GM19328 (cell line): Measurements from ENCODE around the gene WDR48.
A peak's percentile ranks its signal among the peaks of the same experiment; 100 is the strongest.

ENCODE experiments used
- ATAC-seq: cut with Tn5 transposase; IDR thresholded peaks from one replicate; pipeline ENCODE4 v1.9.1; 2021; ENCODE audit warnings: mild to moderate bottlenecking, moderate library complexity; ENCODE audit not compliant: unreplicated experiment

Gene WDR48

DNA sequence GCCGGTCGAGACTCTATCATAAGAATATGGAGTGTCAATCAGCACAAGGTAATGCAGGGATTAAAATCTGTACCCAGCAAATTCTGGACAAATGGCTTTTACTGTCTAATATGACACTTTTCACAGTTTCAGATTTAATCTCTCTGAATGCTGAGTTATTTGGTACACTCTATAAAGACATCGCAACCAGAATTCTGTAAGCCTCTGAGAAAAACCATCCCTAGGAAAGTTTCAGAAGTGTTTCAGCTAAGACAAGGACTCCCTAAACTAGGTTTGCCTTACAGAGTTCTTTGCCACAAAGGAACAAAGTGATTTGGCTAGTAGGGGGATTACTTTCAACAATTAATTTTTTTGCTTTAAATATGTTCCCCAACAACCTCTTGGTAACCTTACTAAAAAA is 11.3 kb downstream of the WDR48 start:
- no peak for ATAC-seq

GRCh38 chr3:39064646-39065045 is 12.8 kb downstream of the WDR48 start:
- no peak for ATAC-seq

DNA sequence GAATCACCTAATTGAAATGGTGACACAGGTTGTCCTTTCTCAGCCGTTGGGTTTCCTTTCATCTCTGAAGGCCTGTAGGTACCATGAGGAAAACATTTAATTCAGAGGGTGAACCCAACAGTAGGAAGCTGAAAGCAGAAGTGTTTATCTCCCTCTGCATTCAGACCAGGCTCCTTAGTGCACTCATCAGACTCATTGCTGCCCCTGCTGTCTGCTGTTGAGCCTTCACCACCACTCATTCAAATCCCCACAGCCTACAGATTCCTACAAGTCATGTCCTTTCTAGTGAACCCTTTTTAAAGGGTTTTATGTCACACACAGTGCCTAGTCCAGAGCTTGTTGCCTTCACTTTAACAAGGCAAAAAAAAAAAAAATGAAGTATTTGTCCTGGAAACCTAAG is 13.4 kb downstream of the WDR48 start:
- ATAC-seq = peak; percentile 97

DNA sequence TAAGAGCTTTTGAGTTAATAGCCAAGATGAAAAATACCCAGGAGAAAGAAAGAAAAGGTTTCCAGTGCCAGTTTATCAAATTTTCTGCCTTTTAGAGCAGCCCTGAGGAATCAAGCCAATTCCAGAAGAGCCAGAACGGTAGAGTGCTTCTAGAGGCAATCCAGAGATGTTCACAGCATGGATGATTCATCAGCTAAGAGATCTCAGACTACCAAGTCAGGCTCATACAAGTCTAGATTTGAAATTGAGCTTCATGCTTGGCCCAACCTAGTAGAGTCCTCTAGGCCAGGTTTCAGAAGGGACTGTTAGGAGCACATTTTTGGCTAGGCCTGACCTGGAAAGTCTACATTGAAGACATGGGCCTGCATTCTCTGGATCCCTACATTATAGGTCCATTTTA is 15.5 kb downstream of the WDR48 start:
- ATAC-seq = no peak

DNA sequence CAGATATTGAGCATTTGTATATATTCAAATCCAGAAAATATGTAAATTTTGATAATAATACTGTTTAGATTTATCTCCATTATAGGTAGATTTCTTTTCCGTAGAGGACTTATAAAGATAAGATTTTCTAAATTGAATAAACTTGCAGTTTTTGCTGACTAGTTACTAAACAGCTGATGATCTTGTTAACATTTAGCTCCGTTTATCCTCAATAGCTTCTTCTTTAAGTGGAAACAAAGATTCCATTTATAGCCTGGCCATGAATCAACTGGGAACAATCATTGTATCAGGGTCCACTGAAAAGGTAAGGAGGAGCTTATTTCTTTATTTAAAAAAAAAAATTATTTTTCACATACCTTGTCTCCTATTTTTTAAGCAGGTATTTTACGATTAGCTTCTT is 16.7 kb downstream of the WDR48 start:
- no peak for ATAC-seq

- no peak for ATAC-seq
Measured at GRCh38 chr3:39075910-39076309, 24.1 kb downstream of the WDR48 start.

GRCh38 chr3:39079530-39079929 is 27.7 kb downstream of the WDR48 start:
- no peak for ATAC-seq

DNA sequence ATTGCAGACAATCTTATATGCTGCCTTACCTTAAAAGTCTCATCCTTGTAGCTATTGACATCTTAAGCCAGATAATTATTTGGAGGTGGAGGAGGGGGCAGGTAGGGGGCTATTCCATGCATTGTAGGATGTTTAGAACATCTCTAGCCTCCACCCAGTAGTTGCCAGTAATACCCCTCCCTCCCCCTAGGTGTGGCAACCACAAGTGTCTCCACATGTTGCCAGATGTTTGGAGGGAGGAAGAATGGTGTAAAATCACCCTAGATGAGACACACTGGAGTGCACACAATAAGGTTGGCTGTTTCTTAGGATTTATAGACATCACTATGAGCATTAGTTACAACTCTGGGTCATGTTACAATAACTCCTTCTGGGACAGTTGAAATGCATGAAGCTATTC is 28.2 kb downstream of the WDR48 start:
- no peak for ATAC-seq

DNA sequence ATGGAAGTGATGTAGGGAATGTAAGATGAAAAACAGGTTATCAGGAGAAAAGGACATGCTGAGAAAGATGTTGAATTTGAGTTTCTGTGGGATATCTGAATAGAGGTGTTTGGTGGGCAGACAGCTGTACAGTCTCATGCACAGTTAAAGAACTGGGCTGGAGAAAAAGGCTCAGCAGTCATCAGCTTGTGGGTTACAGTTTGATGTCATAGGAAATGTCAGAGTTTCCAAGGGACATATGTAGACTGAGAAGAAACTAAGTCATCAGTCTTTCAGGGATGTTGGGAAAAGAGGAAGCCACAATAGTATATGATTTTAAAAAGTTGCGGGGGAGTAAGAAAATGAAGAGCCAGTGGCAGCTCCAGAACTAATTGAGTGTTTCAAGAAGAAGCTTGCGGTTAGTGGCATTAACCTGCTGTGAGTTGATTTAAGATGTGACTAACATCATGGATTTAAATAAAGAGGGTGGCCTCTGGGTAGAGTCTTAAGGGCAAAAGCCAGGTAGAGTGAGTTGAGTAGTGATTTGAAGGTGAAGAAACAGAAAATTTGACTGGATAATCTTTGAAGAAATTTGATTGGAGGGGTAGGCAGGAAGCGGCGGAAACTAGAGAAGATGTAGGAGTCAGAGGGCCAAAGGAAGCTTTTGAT is 31.0 kb downstream of the WDR48 start:
- no peak for ATAC-seq

DNA sequence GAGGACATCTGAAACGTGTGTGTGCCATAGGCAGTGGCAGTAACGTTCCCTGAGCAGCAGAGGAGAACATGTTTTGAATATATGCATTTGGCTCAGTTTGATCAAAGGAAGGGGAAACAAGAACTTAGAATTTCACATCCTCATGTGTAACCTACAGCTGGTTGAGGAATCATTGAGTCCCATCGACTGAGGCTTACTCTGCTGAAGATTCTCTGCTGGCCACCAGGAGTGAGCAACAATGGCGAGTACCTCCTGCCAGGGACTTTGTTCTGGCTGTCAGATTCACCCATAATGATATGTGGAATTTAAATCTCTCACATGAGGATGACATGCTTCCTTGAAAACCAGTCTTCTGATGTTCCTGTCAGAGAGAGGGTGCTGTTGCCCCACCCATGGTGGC is 34.3 kb downstream of the WDR48 start:
- peak; percentile 55 for ATAC-seq

DNA sequence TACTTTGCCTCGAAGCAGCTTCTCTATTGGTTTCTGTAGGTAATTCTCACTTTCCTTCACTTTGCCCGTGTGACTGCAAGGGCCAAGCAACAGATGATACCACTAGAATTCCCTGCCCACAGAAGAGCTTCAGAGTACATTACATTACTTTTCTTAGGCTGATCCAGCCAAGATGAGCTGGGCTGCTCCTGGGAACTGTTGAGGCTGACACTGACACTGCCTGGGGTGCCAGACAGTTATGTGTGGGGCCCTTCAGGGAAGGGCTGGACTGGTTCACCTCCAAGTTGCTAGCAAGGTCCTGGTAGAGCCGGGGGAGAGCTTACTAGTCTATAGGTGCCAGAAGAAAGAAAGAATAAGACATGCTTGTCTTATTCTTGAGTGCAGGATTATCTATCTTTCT is 36.6 kb downstream of the WDR48 start:
- no peak for ATAC-seq

DNA sequence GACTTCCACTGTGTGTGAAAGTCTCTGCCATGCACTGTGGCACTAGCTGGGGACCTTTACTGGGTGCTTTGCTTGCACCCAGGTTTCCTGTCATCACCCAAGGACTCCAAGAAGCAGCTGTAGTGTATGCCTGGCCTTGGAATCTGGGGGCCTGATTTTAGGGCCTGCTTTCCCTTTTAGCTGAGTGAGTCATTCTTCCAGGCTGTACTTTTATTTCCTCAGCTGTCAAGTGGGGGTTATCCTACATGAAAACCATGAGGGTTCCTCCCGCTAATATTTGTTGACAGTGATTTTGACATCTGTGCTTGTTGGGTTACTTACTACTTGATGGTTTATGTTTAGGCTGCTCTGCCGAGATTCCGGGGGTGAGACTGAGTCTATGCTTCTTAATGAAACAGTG is 37.1 kb downstream of the WDR48 start:
- ATAC-seq = no peak

DNA sequence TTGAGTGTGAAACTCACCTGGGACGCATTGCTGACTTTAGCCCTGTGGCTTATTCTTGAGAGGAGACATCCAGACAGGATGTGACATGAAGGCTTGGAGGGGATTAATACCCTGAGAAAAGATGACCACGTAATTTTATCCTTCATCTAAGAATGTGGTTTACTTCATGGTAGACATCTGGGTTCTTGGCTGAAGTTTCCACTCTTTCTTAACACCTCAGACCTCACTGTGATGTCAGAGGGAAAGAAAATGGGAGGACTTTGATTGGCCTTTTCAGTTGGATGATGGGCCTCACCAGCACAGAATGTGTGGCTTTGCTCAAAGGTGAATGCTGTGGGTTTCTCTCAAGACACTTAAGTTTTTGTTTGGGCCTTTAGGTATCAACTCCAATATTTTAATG is 39.1 kb downstream of the WDR48 start:
- no peak for ATAC-seq

DNA sequence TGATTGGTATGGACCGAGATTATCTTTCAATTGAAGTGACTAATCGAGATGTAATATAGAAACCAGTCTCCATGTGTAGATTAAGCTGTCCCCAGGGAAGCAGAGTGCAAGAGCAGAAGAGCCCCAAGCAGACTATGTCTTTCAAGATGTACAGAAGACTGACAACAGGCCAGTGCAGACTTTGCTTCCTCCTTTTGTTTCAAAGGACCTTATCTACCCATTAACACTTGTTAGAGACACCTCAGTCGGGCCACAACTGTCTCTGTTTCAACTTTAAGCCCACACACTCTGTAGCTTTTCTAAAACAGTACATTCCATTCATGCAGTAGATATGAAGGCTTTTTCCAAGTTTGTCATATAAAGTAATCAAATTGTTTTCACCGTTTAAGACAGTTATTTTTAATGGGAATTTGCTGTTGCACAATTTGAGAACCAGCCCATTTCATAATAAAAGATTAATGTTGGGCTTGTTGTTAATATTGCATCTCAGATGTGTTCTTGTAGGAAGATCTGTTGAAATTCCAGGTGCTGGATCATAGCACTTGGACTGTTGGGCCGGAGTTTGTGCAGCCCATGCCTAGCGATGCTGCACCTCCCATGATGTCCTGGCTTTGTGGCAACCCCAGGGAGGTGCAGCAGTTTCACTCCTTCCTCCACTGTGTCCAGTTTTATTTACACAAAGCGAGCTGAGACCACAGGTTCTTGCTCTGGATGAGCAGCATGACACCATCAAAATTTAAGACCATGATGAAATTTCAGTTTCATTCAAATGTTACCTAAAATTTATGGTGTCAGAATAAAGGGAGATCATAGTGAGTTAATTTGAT is 43.2 kb downstream of the WDR48 start:
- no peak for ATAC-seq

GRCh38 chr3:39095778-39096177 is 44.0 kb downstream of the WDR48 start:
- ATAC-seq = no peak

DNA sequence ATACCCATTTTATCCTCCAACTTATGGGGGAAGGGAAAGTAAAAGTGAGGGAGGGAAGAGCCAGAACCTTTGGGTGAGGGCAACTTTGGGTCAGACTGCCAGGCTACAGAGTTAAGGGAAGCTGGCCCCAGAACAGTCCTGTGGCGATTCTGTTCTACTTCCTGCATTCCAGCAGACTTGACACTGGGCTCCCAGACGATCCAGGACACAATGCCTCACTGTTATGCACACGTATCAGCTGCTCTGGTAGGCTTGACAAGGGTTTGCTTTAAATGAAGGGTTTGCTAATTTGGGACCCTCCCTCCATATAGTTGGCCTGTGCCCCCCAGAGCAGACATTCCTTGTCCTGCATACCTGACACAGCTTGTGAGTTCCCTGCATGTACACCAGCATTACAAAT is 45.0 kb downstream of the WDR48 start:
- no peak for ATAC-seq

DNA sequence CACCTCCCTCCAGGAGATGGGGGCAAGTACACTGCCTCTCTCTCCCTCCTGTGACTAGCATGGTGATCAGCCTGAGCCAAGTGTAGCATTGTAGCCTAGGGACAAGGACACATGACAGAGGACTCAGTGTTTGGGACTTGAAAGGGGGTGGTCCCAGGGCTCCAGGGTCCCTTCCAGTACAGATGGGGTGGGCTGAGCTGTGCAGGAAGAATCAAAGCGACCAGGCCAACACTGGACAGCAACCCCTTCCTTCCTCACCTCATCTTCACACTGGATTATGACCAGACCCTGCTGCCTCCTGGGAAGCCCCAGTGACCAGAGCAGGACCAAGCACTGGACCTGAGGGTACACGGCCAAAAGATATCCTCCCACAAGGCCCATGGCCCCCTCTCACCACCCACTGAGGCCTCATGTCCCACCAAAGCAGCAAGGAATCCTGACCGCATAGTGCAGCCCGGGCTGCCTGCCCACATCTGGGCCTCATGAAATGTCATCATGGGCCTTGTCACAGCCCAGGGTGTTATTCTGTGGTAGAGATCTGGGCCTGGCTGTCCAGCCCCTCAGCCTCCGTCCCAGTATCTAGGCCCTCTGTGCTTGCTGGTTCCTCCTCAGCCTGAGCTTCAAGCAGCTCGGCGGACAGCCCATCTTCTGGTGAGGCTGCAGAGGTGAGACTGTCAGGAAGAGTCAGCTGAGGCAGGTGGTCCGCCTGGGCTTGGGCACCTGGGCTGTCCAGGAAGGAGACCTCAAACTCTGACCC is 46.1 kb downstream of the WDR48 start:
- no peak for ATAC-seq

- no peak for ATAC-seq
Measured at GRCh38 chr3:39098473-39099000, 46.7 kb downstream of the WDR48 start.

GRCh38 chr3:39099242-39099641 is 47.4 kb downstream of the WDR48 start:
- ATAC-seq = no peak

GRCh38 chr3:39099738-39100499 is 48.1 kb downstream of the WDR48 start:
- ATAC-seq = no peak

DNA sequence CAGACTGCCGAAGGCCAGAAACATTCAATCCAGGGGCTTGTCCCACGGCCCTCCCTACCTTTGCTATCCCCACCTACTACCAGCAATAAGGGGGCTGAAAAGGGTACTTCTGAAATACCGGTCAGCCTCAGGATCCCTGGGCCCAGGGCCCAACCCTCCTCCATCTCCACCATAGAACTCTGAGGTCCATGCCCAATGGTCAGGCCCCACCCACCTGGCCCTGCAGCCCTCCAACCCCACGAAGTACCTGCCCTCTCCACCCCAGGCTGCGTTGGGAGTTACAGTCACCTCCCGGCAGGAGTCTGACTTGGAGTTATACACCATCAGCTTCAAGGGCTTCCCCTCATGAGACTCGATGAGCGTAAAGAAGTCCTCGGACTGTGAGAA is 48.7 kb downstream of the WDR48 start:
- ATAC-seq = no peak
